Sciatic nerve (tissue), 2 donors: ENCODE data around the gene ANAPC16. TPM values are rescaled to one million over a fixed set of nuclear protein-coding genes. Genes with fewer than 3 reads are reported as not detected.
"Not testable (repeated sequence)": the region's sequence is repeated elsewhere in the genome, so short reads cannot be mapped to it uniquely, and the experiment has no call there.

Experiments
- ATAC-seq: fragments of 200-7000 bp; cut with Tn5 transposase; one replicate; pipeline ENCODE4 v1.9.1; 2020; ENCODE audit warnings: mild to moderate bottlenecking, moderate library complexity
- DNase-seq: peaks from one replicate; pipeline ENCODE4 v3.0.0-alpha.2; 2020; ENCODE audit warnings: low spot score
- intact Hi-C: fragments of 100-400 bp; cut with DNase I; formaldehyde crosslinking; loops from one replicate; pipeline ENCODE4 v1.14.2; 2022
- total RNA-seq: library from RNA; stranded (reverse); fragmentation: NEBNext Ultra II Directional; extraction: Animal tissue kit (Norgen Biotek cat#: 25700); gene quantifications from one replicate; pipeline ENCODE4 v1.2.1, GENCODE V29; 2021
- donor health status: DM: no; HTN: no; CAD: no.
- donor health status: DM: no; HTN: no; CAD: no.

ANAPC16 gene
- total RNA-seq, 1 donor from 2014 or later, result 76.1 TPM

- intact Hi-C loops, result no loop called here
- ATAC-seq, result no peak
Observed at GRCh38 chr10:72258617-72259016, 42.8 kb downstream of the ANAPC16 start.

GRCh38 chr10:72259491-72260238 lies 43.9 kb downstream of the ANAPC16 start:
- DNase-seq (no peak), ATAC-seq (peak; percentile 24)
- intact Hi-C loops, result no loop called here

More at GRCh38 chr10:72258617-72259016, 42.8 kb downstream of the ANAPC16 start:
- DNase-seq, result no peak

- ATAC-seq, result peak; percentile 94
- DNase-seq, result peak; percentile 94
- intact Hi-C loops, result no loop called here
Observed at GRCh38 chr10:72260239-72260975, 44.6 kb downstream of the ANAPC16 start.

GRCh38 chr10:72260976-72261783 lies 45.4 kb downstream of the ANAPC16 start:
- ATAC-seq, result peak; percentile 0
- intact Hi-C loops, result no loop called here
- DNase-seq, result no peak

- no peak for DNase-seq
- intact Hi-C loops, result no loop called here
- no peak for ATAC-seq
Observed at GRCh38 chr10:72261784-72262404, 46.1 kb downstream of the ANAPC16 start.

GRCh38 chr10:72263613-72264241 lies 47.9 kb downstream of the ANAPC16 start:
- DNase-seq, result no peak

GRCh38 chr10:72264536-72264935 lies 48.7 kb downstream of the ANAPC16 start:
- no peak for ATAC-seq

More at GRCh38 chr10:72263613-72264241, 47.9 kb downstream of the ANAPC16 start:
- intact Hi-C loops, result no loop called here
- no peak for ATAC-seq

GRCh38 chr10:72265508-72265907 lies 49.7 kb downstream of the ANAPC16 start:
- no peak for DNase-seq
- no peak for ATAC-seq
- intact Hi-C loops, result no loop called here

More at GRCh38 chr10:72264536-72264935, 48.7 kb downstream of the ANAPC16 start:
- intact Hi-C loops, result no loop called here
- no peak for DNase-seq

- ATAC-seq, result no peak
- intact Hi-C loops, result no loop called here
- DNase-seq, result no peak
Observed at GRCh38 chr10:72265990-72266865, 50.4 kb downstream of the ANAPC16 start.

GRCh38 chr10:72267381-72267780 lies 51.6 kb downstream of the ANAPC16 start:
- DNase-seq (no peak), ATAC-seq (peak; percentile 11)
- intact Hi-C loops, result no loop called here

- DNase-seq (no peak), ATAC-seq (no peak)
- intact Hi-C loops, result no loop called here
Observed at GRCh38 chr10:72267819-72268399, 52.1 kb downstream of the ANAPC16 start.

- DNase-seq, intact Hi-C loops, ATAC-seq: not testable (repeated sequence)
Observed at GRCh38 chr10:72268475-72269200, 52.8 kb downstream of the ANAPC16 start.

- no peak for ATAC-seq
- no peak for DNase-seq
- intact Hi-C loops, result no loop called here
Observed at GRCh38 chr10:72270607-72271281, 54.9 kb downstream of the ANAPC16 start.

GRCh38 chr10:72272689-72273409 lies 57.0 kb downstream of the ANAPC16 start:
- DNase-seq (peak; percentile 93), ATAC-seq (peak; percentile 72)
- intact Hi-C loops, result no loop called here

GRCh38 chr10:72273410-72274212 lies 57.8 kb downstream of the ANAPC16 start, which contains the start of gene DDIT4:
Gene DDIT4, plus strand, starts transcription at chr10:72273924. Its CDS starts 293 bp downstream, at chr10:72274217.
- intact Hi-C loops, result no loop called here
- DNase-seq, result peak; percentile 100
- ATAC-seq, result peak; percentile 90
